Inflammatory macrophage treated with lipopolysaccharide for 1 hour (primary cell): ENCODE results near the gene MEGF11.
"Not testable (repeated sequence)": the region's sequence is repeated elsewhere in the genome, so short reads cannot be mapped to it uniquely, and the experiment has no call there.

Experiments
- DNase-seq, 2 donors: peaks; one replicate each; pipeline ENCODE4 v3.0.0-alpha.2; 2020 to 2022

The MEGF11 gene

DNA sequence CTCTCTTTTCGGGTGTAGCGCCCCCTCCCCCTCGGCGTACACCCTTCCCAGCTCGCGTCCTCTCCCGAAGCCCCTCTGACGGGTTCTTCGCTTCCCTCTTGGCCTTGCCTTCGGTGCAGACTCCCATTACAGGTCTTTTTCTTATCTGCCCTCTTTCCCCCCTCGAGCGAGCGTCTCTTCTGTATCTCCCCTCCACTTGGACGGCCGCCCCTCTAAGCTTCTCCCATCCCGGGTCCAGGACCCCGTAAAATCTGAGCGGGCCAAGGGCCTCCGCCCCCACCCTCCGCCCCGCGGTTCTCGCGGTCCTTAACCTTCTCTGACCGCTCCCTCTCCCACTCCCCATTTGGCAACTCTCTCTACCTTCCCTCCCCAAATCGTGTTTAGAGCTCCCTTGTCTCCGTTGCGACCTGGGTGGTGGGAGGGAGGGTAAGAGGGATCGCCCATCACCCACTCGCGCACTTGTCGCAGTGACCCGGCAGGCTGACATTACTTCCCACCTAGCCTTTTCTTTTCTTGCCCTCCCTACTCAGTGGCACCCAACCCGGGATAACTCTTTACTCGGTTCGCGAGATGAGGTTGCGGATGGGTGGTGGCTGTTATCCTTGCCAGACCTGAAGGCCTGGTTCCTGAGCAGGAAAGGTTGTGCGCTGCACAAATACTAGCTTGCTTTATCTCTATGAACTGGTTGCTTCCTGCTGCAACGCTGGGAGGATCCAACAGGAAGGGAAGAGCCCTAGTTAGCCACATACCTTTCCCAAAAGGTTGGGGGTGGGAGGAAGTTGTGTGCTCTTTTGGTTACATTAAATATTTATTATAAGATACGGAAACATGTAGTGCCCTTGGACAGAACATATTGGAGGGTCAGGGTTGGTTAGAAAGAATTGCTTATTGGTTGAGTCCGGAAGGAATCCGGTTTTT, 383.3 kb downstream of the MEGF11 start:
- peak; percentile 12 to 16 for DNase-seq

DNA sequence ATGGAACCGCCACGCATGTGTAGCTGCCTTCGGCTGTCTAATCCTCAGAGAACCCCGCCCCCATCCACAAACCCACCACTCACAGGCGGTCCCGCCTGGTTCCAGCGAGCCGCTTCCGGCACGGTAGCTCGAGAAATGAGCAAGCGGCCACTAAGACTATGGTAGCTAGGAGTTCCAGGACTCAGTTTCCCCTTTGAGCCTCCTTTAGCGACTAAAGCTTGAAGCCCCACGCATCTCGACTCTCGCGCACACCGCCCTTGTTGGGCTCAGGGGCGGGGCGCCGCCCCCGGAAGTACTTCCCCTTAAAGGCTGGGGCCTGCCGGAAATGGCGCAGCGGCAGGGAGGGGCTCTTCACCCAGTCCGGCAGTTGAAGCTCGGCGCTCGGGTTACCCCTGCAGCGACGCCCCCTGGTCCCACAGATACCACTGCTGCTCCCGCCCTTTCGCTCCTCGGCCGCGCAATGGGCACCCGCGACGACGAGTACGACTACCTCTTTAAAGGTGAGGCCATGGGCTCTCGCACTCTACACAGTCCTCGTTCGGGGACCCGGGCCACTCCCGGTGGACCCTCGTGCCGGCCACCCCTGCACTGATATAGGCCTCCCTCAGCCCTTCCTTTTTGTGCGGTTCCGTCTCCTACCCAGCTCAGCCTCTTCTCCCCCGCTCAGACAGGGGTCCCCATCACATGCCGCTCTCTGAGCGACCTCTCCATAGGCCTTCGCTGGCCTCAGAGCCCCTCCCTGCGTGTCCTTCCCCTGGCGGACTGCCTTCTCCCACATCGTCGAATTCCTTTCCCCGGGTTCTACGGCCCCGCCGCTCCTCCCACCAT, 384.2 kb downstream of the MEGF11 start, which contains the start of gene RAB11A:
Gene RAB11A, plus strand, starts transcription at position 366 of the 828 bp plus-strand sequence. Its CDS starts 95 bp downstream, at position 461.
- DNase-seq, result peak; percentile 93 to 97

DNA sequence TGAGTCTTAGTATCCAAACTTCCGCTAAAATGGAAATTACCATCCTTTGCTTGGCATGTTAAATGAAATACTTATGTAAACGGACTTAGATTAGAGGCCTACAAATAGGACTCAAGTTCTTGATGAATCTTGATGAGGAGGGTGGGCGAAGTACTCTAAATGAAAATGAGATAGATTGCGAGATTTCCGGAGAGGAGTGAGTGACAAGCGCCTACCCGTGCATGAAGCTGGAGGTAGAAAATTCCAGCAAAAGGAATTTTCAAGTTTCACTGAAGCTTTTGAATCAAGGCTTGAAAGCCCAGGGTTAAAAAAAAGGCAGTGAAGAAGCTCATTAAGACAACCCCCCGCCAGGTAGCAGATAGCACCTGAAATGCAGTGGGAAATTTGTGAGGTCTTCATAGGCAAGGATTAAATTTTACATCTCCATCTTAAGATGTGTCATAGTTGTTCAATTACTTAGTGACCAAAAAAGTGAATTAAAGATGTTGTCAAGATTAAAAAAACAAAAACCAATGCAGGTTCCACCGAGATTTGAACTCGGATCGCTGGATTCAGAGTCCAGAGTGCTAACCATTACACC, 384.9 kb downstream of the MEGF11 start:
- no peak for DNase-seq

DNA sequence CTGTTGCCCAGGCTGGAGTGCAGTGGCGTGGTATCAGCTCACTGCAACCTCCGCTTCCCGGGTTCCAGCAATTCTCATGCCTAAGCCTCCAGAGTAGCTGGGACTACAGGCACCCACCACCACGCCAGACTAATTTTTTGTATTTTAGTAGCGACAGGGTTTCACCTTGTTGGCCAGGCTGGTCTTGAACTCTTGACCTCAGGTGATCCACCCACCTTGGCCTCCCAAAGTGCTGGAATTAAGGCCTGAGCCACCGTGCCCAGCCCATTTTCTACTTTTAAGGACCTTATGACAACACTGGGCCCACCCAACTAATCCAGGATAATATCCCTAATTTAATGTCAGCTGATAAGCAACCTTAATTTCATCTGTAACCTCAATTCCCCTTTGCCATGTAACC, 385.6 kb downstream of the MEGF11 start:
- DNase-seq, result not testable (repeated sequence)

DNA sequence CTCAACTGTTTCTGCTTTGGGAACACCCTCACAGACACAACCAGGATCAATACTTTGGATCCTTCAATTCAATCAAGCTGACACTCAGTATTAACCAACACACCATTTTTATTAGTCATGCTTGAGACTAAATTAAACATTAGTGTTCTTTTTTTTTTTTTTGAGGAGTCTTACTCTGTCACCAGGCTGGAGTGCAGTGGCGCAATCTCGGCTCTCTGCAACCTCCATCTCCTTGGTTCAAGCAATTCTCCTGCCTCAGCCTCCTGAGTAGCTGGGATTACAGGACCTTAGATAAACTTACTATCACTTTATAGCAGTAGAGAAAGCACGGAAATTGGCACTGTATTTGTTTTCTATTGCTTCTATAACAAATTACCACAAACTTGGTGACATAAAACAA, 386.3 kb downstream of the MEGF11 start:
- no peak for DNase-seq

DNA sequence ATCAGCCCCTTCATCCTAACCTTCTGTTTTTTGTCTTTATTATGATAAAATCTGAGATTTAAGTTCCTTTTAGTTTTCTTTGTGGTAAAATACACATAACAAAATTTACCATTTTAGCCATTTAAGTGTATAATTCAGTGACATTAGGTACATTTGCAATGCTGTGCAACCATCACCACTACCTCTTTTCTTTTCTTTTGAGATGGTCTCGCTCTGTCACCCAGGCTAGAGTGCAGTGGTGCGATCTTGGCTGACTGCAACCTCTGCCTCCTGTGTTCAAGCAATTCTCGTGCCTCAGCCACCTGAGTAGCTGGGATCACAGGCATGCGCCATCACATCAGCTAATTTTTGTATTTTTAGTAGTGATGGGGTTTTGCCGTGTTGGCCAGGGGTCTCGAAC, 390.4 kb downstream of the MEGF11 start:
- DNase-seq, result no peak

DNA sequence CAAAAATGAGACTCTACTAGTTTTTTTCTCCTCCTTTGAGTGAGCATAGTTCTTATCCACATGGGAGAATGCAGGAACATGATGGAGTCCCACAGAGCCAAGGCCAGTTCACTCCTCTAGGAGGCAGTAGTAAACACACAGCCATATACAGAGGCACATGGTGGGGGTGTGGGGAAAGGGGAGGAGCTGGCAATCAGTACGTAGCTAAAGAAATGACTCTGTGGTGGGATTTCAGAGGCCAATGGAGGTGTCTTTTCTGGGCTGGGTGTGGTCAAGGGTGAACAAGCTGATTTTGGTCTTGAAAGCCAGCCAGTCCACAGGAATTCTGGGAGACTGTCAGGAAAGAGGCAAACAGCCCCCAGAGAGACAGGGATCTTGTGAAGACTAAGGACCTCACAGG, 390.9 kb downstream of the MEGF11 start:
- peak; percentile 79 to 84 for DNase-seq

DNA sequence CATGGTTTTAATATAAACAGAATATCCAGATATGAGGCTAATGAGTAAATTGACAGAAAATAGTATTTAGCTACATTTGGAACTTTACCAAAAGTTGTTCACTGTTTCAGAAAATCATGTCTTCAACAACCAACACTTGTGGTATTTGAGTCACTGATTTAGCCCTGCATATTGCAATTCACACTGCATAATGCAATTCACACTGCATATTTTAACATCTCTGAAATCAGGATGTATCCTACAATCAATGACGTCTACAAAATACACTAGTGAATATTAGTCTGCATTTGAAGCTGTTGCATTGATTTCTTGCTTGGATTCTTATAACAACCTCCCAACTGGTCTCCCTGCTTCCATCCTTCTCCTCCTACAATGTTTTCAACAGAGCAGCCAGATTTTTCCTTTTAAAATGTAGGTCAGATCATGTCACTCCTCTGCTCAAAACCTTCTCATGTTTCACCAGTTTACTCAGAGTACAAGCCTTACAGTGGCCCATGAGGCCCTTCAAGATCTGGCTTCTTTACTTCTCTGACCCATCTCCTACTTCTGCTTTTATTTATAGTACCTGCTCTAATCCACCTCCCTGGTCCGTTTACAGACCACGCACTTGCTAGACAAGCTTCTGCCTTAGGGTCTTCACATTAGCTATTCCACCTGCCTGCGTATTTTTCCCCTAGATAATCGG, 395.7 kb downstream of the MEGF11 start:
- no peak for DNase-seq

DNA sequence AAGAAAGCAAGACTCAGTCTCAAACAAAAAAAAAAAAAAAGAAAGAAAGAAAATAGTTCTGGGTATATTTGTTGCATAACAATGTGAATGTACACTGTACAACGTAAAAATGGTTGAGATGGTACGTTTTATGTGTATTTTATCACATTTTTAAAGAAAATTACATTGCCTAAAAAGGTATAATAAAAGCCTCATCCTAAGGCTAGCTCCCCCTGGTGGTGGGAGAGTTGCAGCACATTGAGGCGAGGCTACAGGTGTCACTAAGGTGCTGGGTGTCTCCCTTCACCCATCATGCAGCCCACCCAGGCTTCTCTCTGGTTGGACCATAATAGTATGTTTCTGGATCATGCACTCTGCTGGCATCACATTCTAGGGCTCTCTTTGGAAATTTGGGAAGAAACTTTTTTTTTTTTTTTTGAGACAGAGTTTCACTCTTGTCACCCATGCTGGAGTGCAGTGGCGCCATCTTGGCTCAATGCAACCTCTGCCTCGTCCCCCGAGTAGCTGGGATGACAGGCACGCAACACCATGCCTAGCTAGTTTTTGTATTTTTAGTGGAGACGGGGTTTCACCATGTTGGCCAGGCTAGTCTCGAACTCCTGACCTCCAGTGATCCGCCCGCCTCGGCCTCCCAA, 396.6 kb downstream of the MEGF11 start:
- peak; percentile 30 to 84 for DNase-seq

DNA sequence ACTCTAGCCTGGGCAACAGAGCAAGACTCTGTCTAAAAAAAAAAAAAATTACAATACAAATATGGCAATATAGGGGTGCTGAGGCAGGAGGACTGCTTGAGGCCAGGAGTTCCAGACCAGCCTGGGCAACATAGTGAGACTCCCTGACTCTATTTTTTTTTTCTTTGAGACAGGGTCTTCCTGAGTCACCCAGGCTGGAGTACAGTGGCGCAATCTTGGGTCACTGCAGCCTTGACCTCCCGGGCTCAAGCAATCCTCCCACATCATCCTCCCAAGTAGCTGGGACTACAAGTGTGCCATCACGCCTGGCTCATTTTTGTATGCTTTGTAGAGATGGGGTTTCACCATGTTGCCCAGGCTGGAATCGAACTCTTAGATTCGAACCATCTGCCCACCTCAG, 401.6 kb downstream of the MEGF11 start:
- DNase-seq, result peak in 1 of 2 donors; percentile 19

DNA sequence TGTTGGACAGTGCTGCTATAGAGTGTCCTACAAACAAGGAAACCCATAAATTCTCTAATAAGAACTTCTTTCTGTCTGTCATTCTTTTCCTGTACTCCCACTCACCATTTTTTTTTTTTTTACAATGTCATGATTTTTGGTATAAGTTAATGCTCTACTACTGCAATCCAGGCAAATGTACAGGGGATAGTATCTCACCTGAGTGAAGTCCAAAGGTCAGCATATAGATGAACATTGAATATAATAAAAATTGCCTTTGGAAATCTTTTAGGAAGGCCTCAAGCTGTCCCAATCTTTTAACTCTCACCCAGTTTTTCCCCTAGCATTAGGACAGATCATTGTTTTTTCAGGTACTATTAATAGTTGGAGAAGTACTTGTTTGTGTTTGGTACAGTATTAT, 405.6 kb downstream of the MEGF11 start:
- no peak for DNase-seq

DNA sequence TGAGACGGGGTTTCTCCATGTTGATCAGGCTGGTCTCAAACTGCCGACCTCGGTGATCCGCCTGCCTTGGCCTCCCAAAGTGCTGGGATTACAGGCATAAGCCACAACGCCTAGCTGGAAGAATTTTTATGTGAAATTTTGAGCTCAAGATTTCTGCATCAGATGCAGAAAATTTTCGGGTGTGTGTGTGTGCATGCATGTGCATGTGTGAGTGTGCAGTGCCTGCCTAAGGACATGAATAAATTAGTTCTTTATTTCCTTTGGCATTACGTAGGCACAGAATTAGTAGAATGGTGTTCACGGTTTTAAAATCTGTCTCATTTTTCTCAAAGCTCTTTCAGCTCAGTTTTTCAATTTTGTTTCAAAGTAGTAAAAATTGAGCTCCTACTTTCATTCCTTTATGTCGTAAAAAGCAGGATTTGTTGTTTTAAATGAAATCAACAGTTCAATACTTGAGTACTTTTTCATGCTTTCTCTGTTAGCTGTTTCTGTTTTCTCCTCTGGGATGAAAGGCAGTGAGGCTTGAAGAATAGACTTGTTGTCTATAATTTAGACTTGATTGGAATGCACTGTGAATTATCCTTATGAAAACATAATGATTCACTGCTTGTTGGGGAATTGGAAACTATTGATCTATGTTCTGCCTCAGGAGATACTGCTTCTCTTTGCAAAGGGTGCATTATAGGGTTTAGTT, 407.6 kb downstream of the MEGF11 start:
- no peak for DNase-seq
